GM19023 (cell line): ENCODE data around the gene CIAO2A.

Source experiments
- ATAC-seq: cut with Tn5 transposase; IDR thresholded peaks from one replicate; pipeline ENCODE4 v1.9.1; 2021; ENCODE audit warnings: mild to moderate bottlenecking, moderate library complexity; ENCODE audit not compliant: unreplicated experiment

The CIAO2A gene

GRCh38 chr15:64045101-64045435 lies 48.6 kb downstream of the CIAO2A start:
- no peak for ATAC-seq

- ATAC-seq = peak; percentile 62
These were observed 49.1 kb downstream of the CIAO2A start for GRCh38 chr15:64044300-64045100.

DNA sequence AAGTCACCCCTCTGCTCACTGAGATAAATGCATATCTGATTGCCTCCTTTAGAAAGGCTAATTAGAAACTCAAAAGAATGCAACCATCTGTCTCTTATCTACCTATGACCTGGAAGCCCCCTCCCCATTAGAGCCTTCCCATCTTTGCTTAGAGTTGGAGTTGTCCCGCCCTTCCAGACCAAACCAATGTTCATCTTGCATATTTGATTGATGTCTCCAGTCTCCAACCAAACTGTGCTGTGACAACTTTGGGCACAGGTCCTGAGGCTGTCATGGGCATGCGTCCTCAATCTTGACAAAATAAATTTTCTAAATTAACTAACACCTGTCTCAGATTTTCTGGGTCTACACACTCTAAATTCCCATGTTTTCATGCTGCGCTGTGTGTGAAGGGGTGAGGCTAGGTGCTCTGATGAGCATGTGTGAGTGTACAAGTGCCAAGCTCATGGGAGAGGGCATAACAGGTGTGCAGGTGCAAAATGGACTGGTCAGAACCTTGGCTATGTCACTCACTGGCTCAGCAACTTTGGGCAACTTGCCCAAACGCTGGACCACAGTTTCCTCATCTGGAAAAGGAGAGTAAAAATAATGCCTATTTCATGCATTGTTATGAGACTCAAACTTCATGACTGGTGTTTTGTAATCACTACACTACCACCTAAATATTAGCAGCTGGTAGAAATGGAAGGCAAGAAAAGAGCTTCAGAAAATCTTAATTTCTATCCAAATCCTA lies 54.6 kb downstream of the CIAO2A start:
- ATAC-seq = no peak

DNA sequence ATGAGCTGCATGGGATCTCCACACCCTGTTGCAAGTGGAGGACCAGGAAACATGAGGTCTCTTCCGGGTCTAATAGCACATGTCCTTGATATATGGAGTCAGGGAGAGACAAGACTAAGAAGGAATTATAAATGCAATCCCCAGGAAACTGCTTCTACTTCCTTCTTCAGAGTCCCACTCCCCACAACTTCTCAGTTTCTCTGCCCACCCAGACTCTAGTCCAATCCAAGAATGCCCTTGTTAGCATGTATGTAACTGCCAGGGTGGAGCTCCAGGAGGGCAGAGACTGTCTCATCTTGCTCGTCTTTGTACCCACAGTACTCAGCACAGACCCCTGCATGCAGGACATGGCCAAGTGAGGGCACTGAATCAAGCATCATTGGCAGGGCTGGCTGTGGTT lies 55.7 kb downstream of the CIAO2A start:
- ATAC-seq = no peak

DNA sequence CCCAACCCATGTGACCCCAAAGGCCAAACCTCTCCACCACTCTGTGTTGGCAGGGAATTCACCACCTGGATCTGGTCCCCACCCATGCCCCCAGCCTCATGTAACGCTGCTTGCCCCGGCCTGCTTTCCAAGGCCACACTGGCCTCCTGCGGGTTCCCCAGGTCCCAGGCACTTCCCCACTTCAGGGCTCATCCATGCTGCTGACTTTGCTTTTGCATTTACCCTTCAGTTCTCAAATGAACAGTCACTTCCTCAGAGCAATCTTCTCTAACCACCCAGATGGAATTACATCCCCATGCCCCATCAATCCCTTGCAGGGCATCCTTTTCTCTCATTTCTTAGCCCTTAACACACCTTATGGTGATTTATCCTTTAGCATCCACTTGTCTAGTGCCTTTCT lies 56.5 kb downstream of the CIAO2A start:
- ATAC-seq = no peak

DNA sequence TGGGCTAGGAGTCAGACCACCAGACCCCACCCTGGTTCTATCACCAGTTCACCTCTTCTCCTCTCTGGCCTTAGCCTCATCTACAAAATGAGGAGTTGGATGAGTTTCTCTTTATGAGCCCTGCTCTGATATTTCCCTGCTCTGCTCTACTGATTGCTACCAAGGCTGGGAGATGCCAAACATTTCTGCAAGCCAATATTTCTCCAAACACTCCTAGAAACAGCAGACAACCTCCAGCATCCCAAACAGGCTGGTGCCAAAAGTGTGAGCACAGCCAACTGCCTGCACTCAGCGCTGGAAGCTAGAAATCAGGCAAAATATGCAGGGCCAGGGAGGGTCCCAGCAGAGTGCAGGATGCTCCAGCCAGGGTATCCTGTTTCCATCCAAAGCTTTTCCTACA lies 58.1 kb downstream of the CIAO2A start:
- no peak for ATAC-seq

- ATAC-seq = no peak
These were observed 59.1 kb downstream of the CIAO2A start for GRCh38 chr15:64034519-64034918.

DNA sequence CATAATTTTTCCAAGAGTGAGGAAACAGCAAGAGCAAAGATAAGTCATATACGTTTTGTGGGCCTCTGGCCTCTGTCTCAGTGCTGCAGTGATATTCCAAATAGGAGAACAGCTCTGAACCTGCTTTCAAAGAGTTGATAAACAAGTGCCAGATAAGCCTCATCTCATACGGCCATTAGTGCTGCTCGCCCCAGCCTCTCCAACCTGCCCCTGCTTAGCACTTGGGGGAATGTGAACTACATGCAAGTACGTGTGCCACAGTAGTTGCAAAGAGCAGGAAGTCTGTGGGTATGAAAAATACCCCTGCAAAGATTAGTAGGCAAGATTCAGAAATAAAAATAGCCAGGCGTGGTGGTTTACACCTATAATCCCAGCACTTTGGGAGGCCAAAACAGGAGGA lies 61.3 kb downstream of the CIAO2A start:
- no peak for ATAC-seq

DNA sequence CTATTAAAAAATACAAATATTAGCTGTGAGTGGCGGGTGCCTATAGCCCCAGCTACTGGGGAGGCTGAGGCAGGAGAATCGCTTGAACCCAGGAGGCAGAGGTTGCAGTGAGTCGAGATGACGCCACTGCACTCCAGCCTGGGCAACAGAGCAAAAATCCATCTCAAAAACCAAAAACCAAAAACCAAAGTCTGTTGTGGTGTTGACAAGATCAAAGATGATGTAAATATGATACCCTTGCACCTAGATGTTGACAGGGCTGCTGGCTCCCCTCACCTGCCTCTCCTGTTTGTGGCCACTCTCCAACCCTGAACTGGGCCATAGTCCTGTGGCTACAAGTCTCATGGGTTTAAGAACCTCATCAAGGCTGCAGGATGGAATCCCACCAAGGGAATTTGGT lies 63.5 kb downstream of the CIAO2A start:
- no peak for ATAC-seq

GRCh38 chr15:64029633-64030032 lies 64.0 kb downstream of the CIAO2A start:
- ATAC-seq = no peak

DNA sequence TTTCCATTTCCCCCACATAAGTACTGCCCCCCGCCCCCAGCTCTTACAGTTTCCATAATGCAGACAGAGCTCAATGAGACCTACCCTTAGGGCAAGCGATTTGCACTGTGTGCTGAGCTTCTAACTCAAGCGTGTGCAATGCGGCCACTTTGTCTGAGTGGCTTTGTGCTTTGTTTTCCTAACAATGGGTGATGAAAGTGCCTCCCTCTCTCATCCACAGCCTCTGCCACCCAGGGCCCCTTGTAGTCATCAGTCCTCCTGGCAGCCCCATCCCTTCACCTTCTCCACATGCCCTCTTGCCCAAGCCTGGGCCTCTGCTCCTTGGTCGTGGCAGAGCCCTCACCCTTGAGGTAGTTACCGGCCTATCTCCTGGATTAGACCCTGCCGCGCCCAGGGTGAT lies 64.5 kb downstream of the CIAO2A start:
- ATAC-seq = no peak

- ATAC-seq = no peak
These were observed 67.0 kb downstream of the CIAO2A start for GRCh38 chr15:64026591-64026990.

DNA sequence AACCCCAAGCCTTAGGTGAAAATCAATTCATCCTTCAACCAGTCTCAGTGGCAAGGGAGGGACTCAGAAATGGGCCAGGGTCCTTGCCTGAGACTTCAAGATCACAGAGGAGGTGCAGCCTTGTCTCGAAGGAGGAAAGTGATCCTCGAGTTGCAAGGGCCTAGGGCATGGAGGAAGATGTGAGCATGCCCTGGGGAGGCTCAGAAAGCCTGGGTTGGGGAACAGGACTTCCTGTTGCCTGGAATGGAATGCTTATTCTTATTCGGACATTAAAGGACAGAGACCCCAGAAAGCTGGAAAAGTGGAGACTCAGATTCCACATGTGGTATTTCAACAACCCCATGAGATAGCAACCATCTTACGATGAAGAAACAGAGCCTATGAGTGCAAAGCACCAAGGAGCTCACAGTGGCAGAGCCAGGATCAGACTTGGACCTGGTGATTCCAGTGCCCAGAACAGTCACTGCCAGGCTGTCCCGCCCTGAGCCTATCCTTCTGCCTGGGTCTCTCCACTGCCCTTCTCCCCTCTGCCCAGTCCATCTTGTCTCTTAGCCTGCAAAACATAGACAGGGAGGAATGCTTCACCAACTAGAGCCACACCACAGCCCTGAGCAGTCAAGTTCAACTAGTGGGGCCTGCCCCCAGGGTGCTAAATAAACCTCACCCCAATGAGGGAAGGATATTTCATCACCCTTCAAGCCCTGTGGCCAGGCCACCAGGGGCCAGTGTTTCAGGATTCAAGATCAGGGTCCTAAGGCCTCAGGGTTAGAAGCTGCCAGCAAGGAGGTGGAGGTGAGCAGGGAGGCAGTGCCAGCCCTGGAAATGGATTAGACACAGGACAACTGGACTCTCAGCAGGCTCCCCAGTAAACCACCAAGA lies 69.2 kb downstream of the CIAO2A start:
- ATAC-seq = no peak

DNA sequence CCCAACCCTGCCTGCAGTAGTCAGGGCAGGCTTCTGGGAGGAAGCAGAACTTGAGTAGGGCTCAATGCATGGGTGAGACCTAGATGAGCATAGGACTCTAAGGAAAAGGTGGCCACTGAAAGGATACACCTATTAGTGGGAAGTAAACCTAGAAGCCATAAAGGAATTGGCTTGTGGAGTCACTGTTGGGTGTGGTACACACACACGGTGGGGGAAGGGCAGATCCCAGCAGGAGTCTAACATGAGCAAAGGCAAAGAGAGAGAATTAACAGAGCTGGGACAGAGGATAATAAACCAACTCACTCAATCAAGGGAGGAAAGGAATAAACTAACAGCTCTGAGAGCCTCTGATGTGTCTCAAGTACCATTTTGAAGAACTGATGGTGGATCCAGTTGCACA lies 70.4 kb downstream of the CIAO2A start:
- no peak for ATAC-seq

DNA sequence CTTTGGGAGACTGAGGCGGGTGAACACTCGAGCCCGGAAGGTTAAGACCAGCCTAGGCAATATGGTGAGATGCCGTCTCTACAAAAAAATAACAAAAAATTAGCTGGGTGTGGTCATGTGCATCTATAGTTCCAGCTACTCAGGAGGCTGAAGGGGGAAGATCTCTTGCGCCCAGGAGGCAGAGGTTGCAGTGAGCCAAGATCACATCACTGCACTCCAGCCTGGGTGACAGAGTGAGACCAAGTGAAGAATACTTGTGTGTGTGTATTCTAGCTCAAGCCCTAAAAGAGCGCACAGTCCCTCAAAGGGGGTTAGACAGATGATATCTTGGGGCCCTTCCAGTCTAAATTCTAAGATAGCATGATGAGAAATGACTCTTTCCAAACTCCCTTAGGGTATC lies 71.1 kb downstream of the CIAO2A start:
- no peak for ATAC-seq
